Skin of body (tissue), 2 donors: ENCODE measurements around the gene GET4. TPM values are rescaled to one million over a fixed set of nuclear protein-coding genes. Genes with fewer than 3 reads are reported as not detected.
"Not testable (repeated sequence)": the region's sequence is repeated elsewhere in the genome, so short reads cannot be mapped to it uniquely, and the experiment has no call there.

Experiments used
- DNase-seq: peaks from one replicate; lab custom pipeline; 2025; lab: John Stamatoyannopoulos, UW
- total RNA-seq: library from RNA; depleted of rRNA; stranded (reverse); fragments of >200 nt; gene quantifications from one replicate; pipeline ENCODE4 v1.2.3, GENCODE V29; 2014

GET4 gene
- total RNA-seq, 1 donor from 2014 or later: 23.7 TPM

- no peak for DNase-seq
Observed at GRCh38 chr7:898855-899681, 22.7 kb downstream of the GET4 start.

- DNase-seq: no peak
Observed at GRCh38 chr7:899806-900205, 23.5 kb downstream of the GET4 start.

DNA sequence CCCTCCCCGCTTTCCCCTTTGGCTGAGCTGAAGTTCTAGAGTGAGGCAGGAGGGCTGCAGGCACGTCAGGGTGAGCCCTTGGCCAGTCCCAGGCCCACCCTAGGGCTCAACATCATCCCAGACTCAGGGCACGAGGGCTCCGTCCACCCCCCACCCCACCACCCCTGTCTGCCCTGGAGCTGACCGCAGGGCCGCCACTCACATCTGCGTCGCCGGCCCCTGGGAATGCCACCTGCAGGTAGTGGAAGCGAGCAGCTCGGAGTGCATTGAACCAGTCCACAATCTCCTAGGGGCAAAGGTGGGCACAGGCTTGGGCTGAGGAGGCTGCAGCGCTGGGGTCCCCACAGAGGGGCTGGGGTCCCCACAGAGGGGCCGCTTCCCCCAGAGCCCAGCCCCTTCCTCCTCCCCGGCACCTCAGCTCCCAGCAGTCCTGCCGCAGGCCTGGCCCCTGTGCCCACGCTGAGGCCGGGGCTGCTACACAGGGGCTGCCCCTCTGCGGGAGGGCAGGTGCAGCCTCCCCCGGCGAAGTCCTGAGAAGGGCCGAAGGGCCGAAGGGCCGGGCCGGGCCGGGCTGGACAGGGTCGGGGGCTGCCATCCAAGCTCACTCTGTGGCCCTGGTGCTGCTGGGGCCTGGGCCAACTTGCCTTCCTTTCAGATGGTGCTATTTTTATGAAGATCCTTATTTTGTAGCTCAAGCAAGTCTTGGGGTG lies 24.1 kb downstream of the GET4 start:
- no peak for DNase-seq

DNA sequence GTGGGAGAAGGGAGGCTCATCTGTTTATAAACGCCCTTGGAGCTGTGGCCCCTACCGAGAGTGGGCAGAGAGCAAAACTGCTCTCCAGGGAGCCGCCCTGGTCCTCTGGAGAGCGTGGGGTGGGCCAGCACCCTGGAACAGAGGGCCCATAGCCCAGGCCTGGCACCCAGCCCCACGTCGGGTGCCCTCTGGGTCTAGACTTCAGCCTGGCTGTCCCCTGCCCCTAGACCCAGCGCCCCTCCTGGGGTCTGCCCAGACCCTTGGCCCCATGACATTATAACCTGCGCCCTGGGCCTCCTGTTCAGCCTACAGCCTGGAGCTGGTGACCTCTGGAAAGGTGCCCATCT lies 24.7 kb downstream of the GET4 start:
- DNase-seq: no peak

DNA sequence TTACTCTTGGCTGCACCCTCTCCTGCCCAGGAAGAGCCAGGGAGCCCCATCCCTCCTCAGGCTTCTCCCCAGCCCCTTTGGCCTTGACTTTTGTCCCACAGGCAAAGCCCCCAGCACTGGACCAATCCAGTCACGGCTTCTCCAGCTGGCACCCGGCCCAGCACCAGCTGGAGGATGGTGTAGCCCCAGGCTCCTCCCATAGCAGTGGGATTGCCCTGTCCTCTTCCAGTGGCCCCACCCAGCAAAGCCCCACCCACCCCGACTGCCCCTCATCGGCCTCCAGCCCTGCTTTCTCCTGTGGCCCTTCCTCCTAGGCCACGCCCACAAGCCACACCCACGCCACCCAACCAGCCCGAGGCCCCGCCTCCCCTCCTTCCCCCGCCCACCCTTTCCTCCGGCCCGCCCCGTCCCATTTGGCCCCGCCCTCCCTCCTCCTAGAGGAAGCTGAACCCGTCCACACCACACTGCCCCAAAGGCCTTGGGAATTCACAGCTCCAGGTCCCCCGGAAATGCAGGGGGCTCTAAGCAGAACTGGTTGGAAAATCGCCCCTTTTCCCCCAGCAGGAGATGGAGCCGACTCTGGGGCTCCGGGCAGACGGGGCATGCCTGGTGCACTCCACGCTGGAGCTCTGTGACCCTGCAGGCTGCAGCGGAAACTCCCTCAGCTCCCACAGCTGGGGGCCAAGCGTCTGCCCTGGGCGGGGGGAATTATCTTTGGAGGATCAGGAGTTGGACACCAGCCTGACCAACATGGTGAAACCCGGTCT lies 25.2 kb downstream of the GET4 start:
- peak; percentile 30 for DNase-seq

GRCh38 chr7:902996-903395 lies 26.6 kb downstream of the GET4 start:
- no peak for DNase-seq

- no peak for DNase-seq
Observed at GRCh38 chr7:903921-904755, 27.8 kb downstream of the GET4 start.

DNA sequence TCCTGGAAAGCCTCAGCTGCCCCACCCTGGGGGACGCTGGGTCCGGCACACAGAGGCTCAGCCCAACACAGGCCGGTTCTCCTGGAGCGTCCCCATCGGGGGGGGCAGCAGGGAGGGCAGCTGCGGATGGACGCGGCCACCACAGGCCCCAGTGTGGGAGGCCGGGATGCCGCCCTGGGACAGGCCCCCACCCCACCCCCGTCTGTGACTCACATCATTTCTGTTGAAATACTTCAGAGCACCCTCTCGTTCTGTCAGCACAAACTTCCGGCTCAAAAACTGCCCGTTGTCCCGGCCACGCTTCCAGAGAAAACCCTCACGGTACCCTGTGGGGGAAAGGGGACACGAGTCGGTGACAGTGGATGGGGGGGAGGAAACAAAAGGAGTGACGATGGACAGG lies 28.5 kb downstream of the GET4 start:
- no peak for DNase-seq

GRCh38 chr7:906776-907157 lies 30.4 kb downstream of the GET4 start:
- no peak for DNase-seq

DNA sequence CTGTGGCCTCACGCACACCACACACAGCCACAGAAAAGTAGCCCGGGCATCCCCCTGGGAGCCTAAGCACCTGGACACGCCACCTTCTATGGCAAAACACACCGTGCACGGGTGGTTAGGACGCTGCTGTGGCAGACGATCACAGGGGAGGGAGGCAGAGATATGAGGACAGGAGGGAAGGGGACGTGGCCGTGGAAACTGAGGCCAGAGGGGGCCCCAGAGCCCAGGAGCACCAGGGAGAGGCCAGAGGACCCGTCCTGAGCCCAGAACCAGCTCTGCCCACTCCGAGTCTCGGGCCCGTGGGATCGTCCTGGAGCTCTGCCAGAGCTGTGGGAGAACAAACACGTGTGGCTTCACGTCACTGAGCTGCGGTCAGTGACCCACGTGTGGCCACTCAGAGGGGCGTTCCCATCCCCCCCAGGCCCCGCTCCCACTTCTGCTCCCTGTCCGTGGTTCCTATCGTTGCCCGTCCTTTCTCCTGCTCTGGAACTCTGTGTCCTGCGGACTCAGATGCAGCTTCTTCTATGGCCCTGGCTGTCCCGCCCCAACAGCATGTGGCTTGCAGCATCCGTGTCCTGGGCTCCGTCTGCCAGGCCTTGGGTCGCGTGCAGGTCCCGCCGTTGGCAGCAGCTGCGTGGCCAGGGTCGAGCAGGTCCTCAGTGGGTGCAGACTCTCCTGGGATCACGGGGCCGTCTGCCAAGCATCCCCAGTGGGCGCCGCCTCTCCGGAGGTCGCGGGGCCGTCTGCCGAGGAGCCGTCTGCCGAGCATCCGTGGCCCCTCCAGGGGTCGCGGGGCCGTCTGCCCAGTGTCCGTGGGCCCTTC lies 31.0 kb downstream of the GET4 start:
- no peak for DNase-seq

DNA sequence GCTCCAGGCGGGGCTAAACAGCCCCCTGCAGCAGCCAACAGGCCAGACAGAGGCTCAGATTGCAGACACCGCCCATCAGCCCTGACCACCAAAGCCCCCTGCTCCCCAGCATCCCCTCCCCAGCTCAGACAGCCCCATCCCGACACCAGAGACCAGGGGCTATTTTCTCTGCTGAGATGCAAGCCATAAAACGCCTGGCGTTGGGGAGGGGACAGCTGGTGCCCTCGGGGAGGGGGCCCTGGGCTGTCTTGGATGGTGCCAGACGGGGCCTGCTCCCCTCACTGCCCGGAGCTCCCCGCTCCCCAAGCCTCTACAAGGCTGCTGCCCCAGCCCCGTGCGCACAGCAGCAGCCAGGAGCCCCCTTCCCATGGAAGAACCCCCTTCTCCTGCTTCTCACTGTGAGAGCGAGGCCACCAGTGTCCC lies 31.8 kb downstream of the GET4 start:
- DNase-seq: no peak

DNA sequence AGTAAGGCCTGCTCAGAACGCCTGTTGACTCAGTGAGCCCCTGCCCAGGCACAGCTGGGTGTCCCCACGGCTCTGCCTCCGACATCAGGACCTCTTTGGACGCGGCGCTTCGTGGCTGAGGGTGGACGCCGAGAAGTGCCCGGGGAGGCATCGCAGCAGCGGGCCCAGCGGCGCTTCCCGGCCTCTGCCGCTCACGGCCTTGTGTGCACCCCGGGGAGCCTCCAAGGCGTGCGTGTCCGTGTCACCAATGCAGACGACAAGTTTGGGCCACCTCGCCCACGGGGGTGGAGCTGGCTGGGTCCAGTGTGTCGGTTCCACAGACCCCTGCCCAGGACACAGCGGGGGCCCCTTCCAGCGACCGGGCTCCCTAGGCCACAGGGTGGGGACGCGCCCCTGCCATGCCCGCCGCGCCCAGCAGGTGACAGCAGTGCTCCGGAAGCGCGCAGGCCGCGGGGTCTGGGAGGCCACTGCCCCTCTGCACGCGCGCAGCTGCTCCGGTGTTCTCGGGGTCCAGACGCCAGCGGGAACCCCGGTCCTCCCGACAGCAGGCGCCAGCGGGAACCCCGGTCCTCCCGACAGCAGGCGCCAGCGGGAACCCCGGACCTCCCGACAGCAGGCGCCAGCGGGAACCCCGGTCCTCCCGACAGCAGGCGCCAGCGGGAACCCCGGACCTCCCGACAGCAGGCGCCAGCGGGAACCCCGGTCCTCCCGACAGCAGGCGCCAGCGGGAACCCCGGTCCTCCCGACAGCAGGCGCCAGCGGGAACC lies 32.4 kb downstream of the GET4 start:
- DNase-seq: not testable (repeated sequence)

GRCh38 chr7:909358-910329 lies 33.3 kb downstream of the GET4 start:
- no peak for DNase-seq

DNA sequence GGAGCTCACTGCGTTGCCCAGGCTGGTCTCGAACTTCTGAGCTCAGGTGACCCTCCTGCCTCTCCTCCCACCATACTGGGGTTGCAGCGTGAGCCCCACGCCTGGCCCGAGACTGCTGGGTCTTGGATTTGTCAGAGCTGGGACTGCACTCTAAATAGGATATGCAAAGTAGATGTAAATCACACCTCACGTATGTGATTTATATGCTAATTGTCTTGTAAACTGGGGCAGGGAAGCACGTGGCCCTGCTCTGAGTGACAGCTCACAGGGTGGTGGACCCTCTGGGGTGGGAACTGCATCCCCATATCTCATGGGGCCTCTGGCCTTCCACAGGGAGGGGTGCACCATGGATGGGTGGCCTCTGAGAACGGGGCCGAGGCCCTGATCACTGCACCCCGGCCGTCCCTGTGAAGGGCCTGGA lies 34.1 kb downstream of the GET4 start:
- no peak for DNase-seq

DNA sequence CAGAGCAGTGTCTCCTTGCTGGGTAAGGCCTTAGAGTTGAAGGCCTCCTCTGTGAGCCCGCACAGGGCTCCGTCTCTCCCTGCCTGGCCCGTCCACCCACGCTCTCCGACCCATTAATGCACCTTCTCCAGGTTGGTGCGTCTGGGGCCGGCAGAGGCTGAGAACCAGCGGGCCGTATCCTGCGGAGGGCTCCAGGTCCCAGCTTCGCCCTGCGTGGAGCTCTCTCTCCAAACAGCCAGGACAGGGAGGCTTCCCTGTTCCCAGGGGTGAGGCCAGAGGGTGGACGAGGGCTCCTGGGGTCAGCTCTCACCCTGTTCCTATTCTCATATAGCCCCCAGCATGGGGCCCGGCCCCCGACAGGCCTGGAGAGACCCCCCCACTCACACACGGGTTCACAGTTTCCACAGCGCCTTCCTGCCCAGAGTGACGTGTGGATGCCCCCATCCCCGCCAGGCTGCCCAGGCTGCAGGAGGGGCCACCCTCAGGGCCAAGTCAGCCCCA lies 34.6 kb downstream of the GET4 start:
- DNase-seq: no peak

DNA sequence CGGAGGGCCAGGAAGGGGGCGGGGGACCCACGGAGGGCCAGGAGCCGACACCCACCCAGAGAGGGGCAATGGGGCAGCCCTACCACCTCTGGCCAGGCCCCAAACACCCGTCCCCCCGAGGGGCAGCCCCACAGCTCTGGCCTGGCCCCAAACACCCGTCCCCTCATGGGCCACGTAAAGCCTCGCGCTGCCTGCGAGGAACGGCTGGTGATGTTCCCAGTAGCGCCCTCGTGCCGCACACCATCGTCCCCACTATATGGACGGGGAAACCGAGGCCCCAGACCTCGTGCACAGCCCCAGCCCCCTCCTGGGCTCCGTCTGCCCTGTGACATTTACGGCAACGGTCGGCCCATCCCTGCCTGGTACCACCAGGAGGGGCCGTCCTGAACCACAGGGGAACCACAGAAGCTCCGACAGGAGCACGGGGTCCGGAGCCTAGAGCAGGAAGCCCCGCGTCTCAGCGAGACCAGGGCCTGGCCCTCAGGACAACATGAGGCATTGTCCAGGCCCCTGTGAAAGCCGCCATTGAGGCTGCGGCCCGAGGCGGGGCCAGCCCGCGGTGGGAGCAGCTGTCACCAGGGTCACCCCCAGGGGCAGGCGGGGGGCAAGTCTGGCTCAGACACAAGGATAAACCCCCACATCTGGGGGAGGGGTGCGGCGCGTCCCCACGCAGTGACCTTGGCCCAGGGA lies 35.6 kb downstream of the GET4 start:
- DNase-seq: no peak

- DNase-seq: no peak
Observed at GRCh38 chr7:913736-914520, 37.6 kb downstream of the GET4 start.
